HG02840 (cell line): Measurements from ENCODE around the gene NPBWR2.
"Not testable (repeated sequence)": the region's sequence is repeated elsewhere in the genome, so short reads cannot be mapped to it uniquely, and the experiment has no call there.

Experiments used
- ATAC-seq: cut with Tn5 transposase; IDR thresholded peaks from one replicate; pipeline ENCODE4 v1.9.1; 2021; ENCODE audit warnings: mild to moderate bottlenecking, moderate library complexity, moderate number of reproducible peaks; ENCODE audit not compliant: unreplicated experiment, low FRiP score

Gene NPBWR2

GRCh38 chr20:64090165-64090564 lies 17.2 kb downstream of the NPBWR2 start:
- no peak for ATAC-seq

- not testable (repeated sequence) for ATAC-seq
These were observed 18.8 kb downstream of the NPBWR2 start for GRCh38 chr20:64088586-64088985.

GRCh38 chr20:64087226-64087825 lies 20.0 kb downstream of the NPBWR2 start:
- ATAC-seq = not testable (repeated sequence)

GRCh38 chr20:64086801-64087200 lies 20.6 kb downstream of the NPBWR2 start:
- no peak for ATAC-seq

GRCh38 chr20:64084685-64085152 lies 22.6 kb downstream of the NPBWR2 start:
- ATAC-seq = no peak

GRCh38 chr20:64083804-64084684 lies 23.3 kb downstream of the NPBWR2 start, which contains the start of gene LKAAEAR1:
TSS of gene LKAAEAR1 (minus strand) at chr20:64084398. CDS start at chr20:64084219, 179 bp downstream.
- ATAC-seq = no peak

- ATAC-seq = no peak
These were observed 24.0 kb downstream of the NPBWR2 start for GRCh38 chr20:64083378-64083803.

GRCh38 chr20:64082820-64083377 lies 24.5 kb downstream of the NPBWR2 start:
- ATAC-seq = no peak

GRCh38 chr20:64082126-64082731 lies 25.1 kb downstream of the NPBWR2 start:
- ATAC-seq = no peak

- ATAC-seq = no peak
These were observed 25.8 kb downstream of the NPBWR2 start for GRCh38 chr20:64081624-64081964.

GRCh38 chr20:64080813-64081623 lies 26.3 kb downstream of the NPBWR2 start:
- ATAC-seq = no peak

- no peak for ATAC-seq
These were observed 27.2 kb downstream of the NPBWR2 start, which contains the start of gene OPRL1 for GRCh38 chr20:64080013-64080812. TSS of gene OPRL1 (plus strand) at chr20:64080082. CDS start at chr20:64092721, 12,639 bp downstream.

- ATAC-seq = peak; percentile 35
These were observed 27.9 kb downstream of the NPBWR2 start, which contains the start of gene RGS19 for GRCh38 chr20:64079273-64080012. TSS of gene RGS19 (minus strand) at chr20:64079518. CDS start at chr20:64076886, 2,632 bp downstream.

- ATAC-seq = no peak
These were observed 28.5 kb downstream of the NPBWR2 start for GRCh38 chr20:64078934-64079272.

GRCh38 chr20:64077876-64078551 lies 29.4 kb downstream of the NPBWR2 start:
- ATAC-seq = no peak

GRCh38 chr20:64077541-64077875 lies 29.9 kb downstream of the NPBWR2 start:
- no peak for ATAC-seq

GRCh38 chr20:64077094-64077493 lies 30.3 kb downstream of the NPBWR2 start:
- no peak for ATAC-seq
